K562 (cell line): ENCODE measurements around the gene IGF1R. TPM values are rescaled to one million over a fixed set of nuclear protein-coding genes. Genes with fewer than 3 reads are reported as not detected.

ENCODE experiments used
- DDX20 ChIP-seq: fragments of 450-650 bp; IDR thresholded peaks from 2 replicates; pipeline ENCODE4 v1.6.1; 2016; ENCODE audit warnings: missing genetic modification characterization, low read depth, mild to moderate bottlenecking, missing compliant biosample characterization, moderate library complexity
- GATA2 ChIP-seq: sonication (generic); formaldehyde crosslinking; IDR thresholded peaks from 2 replicates; pipeline ENCODE4 v1.4.0; 2020; ENCODE audit warnings: mild to moderate bottlenecking, missing genetic modification reagents
- GMEB1 ChIP-seq: fragments of 250-450 bp; sonication (Bioruptor Pico); IDR thresholded peaks from 2 replicates; pipeline ENCODE4 v1.4.0; 2020; ENCODE audit warnings: mild to moderate bottlenecking
- HNRNPH1 ChIP-seq: fragments of 200-400 bp; formaldehyde crosslinking; optimal IDR thresholded peaks from 2 replicates; pipeline ENCODE3; 2017; ENCODE audit warnings: low read depth, mild to moderate bottlenecking, low read length, moderate library complexity
- HNRNPK ChIP-seq: fragments of 200-400 bp; formaldehyde crosslinking; IDR thresholded peaks from one replicate; pipeline ENCODE4 v1.6.1; 2018; ENCODE audit warnings: mild to moderate bottlenecking, low read depth, low read length; ENCODE audit not compliant: poor library complexity, severe bottlenecking
- KAT7 ChIP-seq: sonication (generic); formaldehyde crosslinking; IDR thresholded peaks from 2 replicates; pipeline ENCODE4 v1.8.0; 2022; ENCODE audit warnings: missing genetic modification reagents, mild to moderate bottlenecking, borderline replicate concordance
- LCOR ChIP-seq: sonication (generic); formaldehyde crosslinking; IDR thresholded peaks from 2 replicates; pipeline ENCODE4 v1.8.0; 2022; ENCODE audit warnings: mild to moderate bottlenecking, missing genetic modification reagents
- MTA3 ChIP-seq: fragments of 450-650 bp; formaldehyde crosslinking; IDR thresholded peaks from 2 replicates; pipeline ENCODE4 v1.6.1; 2017; ENCODE audit warnings: mild to moderate bottlenecking, borderline replicate concordance
- PTTG1 ChIP-seq: fragments of 450-650 bp; IDR thresholded peaks from 2 replicates; pipeline ENCODE4 v1.6.1; 2016; ENCODE audit warnings: low read depth, mild to moderate bottlenecking, missing genetic modification characterization, missing compliant biosample characterization
- REST ChIP-seq, 2 experiments: fragments of 450-650 bp; formaldehyde crosslinking in 1 of 2; IDR thresholded peaks; 2 replicates each; pipeline versions ENCODE4 v1.4.0 to v1.6.1; 2014 to 2020; ENCODE audit warnings: mild to moderate bottlenecking in 2 of 2, borderline replicate concordance in 1 of 2, low read depth in 1 of 2
- SMARCE1 ChIP-seq: fragments of 450-650 bp; IDR thresholded peaks from 2 replicates; pipeline ENCODE4 v1.7.1; 2016; ENCODE audit warnings: mild to moderate bottlenecking
- ZNF239 ChIP-seq: fragments of 250-450 bp; sonication (Bioruptor Pico); IDR thresholded peaks from 2 replicates; pipeline ENCODE4 v1.4.0; 2020; ENCODE audit warnings: mild to moderate bottlenecking
- ZNF395 ChIP-seq: fragments of 200-800 bp; sonication (Bioruptor generic); IDR thresholded peaks from 2 replicates; pipeline ENCODE4 v1.6.1; 2017; ENCODE audit warnings: missing genetic modification characterization, missing compliant biosample characterization
- ZNF780A ChIP-seq: fragments of 250-450 bp; sonication (Bioruptor Pico); IDR thresholded peaks from 2 replicates; pipeline ENCODE4 v1.5.0; 2021; ENCODE audit warnings: mild to moderate bottlenecking
- ZNF79 ChIP-seq: fragments of 250-450 bp; sonication (Bioruptor Pico); IDR thresholded peaks from 2 replicates; pipeline ENCODE4 v1.4.0; 2020; ENCODE audit warnings: low read depth, mild to moderate bottlenecking, moderate library complexity
- ZNF830 ChIP-seq: fragments of 250-450 bp; sonication (Bioruptor Pico); IDR thresholded peaks from 2 replicates; pipeline ENCODE4 v1.5.0; 2021; ENCODE audit warnings: mild to moderate bottlenecking
- polyA plus RNA-seq, 8 experiments: library from polyadenylated mRNA; depleted of rRNA in 4 of 8; stranded (reverse) in 5 of 8; unstranded in 3 of 8; fragments of >200 nt; fragmentation: Nextera tagmentation in 2 of 8; fragmentation: Illumina TruSeq in 1 of 8; extraction: Ambion mirVana in 2 of 8; extraction: Trizol in 1 of 8; gene quantifications; 2 replicates each; pipeline versions ENCODE4 v1.2.1 to v1.2.3, GENCODE V29; 2011 to 2014; ENCODE audit warnings: inconsistent platforms in 1 of 8, missing spikeins in 1 of 8
- total RNA-seq, 7 experiments: library from RNA; depleted of rRNA in 6 of 7; stranded (reverse); fragments of >200 nt in 6 of 7; fragmentation: Illumina TruSeq in 2 of 7; extraction: Trizol in 2 of 7; gene quantifications; 2 replicates each; pipeline versions ENCODE4 v1.2.1 to v1.2.3, GENCODE V29; 2011 to 2021; ENCODE audit warnings: low replicate concordance in 1 of 7

Gene IGF1R
- total and polyA plus RNA-seq, 9 of the 15 experiments (the other 6 are each of a cell fraction or from before 2014, with no cell fraction given) = 0.35 to 8.0 (median 1.6) TPM

- TF ChIP-seq REST (IDR thresholded peaks at IDR 0.05; ENCODE audit: borderline replicate concordance) (peak; percentile 17; the same call in 1 of the 2 replicates), REST (CRISPR knock-in tag; IDR thresholded peaks at IDR 0.05; ENCODE audit: low read depth) (no peak), HNRNPH1 (no peak), ZNF239 (CRISPR knock-in tag) (no peak), ZNF780A (no peak), SMARCE1 (no peak), MTA3 (no peak), PTTG1 (tag) (no peak), ZNF830 (no peak), HNRNPK (no peak), ZNF395 (CRISPR knock-in tag) (no peak), DDX20 (tag) (no peak), GMEB1 (CRISPR knock-in tag) (no peak), GATA2 (CRISPR knock-in tag) (peak; percentile 44; the same call in 1 of the 2 replicates), LCOR (CRISPR knock-in tag) (0 out of 2 replicates have a peak, but pooled peaks have one; percentile 26), ZNF79 (CRISPR knock-in tag) (no peak), KAT7 (CRISPR knock-in tag) (no peak)
Observed at GRCh38 chr15:98904544-98904943, 256.2 kb downstream of the IGF1R start (continued).
